Lower leg skin (tissue), 3 donors: Measurements from ENCODE around the gene SMIM20.

ENCODE experiments used
- CTCF ChIP-seq, 3 donors: fragments of 450-650 bp; IDR thresholded peaks; one replicate each; pipeline ENCODE4 v1.5.1; 2016; ENCODE audit warnings: antibody characterized with exemption in 3 of 3, mild to moderate bottlenecking in 3 of 3, moderate library complexity in 2 of 3
- POLR2A ChIP-seq, 2 donors: fragments of 450-650 bp; IDR thresholded peaks; one replicate each; pipeline ENCODE4 v1.6.1; 2016 to 2017; ENCODE audit warnings: antibody characterized with exemption in 2 of 2, mild to moderate bottlenecking in 1 of 2, moderate library complexity in 1 of 2

- no peak for TF ChIP-seq POLR2A (IDR thresholded peaks at IDR 0.05)
- TF ChIP-seq CTCF (IDR thresholded peaks at IDR 0.05): no peak
Observed at GRCh38 chr4:25969374-25970155, 55.5 kb downstream of the SMIM20 start.
